CD4-positive, alpha-beta T cell treated with Interleukin-1 beta for 1 hour (primary cell): ENCODE data around the gene ANKRD1.

Experiments
- DNase-seq, 2 donors: peaks; one replicate each; pipeline ENCODE4 v3.0.0-alpha.2; 2020 to 2022

ANKRD1 gene

GRCh38 chr10:90935581-90936275 lies 14.8 kb upstream of the ANKRD1 start:
- DNase-seq, result no peak

GRCh38 chr10:90930971-90931871 lies 10.3 kb upstream of the ANKRD1 start:
- DNase-seq, result no peak

GRCh38 chr10:90930070-90930837 lies 9.4 kb upstream of the ANKRD1 start:
- DNase-seq, result no peak

GRCh38 chr10:90929179-90929578 lies 8.3 kb upstream of the ANKRD1 start:
- DNase-seq, result no peak

DNA sequence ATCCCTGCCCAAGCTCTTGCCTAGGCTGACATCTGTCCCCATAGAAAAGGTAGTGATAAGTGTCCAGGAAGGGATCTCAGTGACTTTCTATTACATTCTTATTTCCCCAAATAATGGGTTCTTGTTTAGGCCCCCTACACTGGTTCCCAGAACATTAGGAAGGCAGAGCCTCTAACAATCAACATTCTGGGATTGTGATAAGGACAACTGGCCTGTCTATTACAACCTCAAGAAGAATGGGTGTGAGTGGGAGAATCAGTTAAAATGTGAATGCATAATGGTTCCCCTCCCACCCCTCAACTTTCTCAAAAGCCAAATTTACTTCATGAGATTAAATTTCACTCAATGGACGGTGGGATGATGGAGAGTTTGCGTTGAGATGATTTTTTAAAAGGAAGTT lies 6.4 kb upstream of the ANKRD1 start:
- no peak for DNase-seq

GRCh38 chr10:90925079-90926029 lies 4.5 kb upstream of the ANKRD1 start:
- DNase-seq, result no peak

GRCh38 chr10:90924552-90924951 lies 3.7 kb upstream of the ANKRD1 start:
- DNase-seq, result no peak

DNA sequence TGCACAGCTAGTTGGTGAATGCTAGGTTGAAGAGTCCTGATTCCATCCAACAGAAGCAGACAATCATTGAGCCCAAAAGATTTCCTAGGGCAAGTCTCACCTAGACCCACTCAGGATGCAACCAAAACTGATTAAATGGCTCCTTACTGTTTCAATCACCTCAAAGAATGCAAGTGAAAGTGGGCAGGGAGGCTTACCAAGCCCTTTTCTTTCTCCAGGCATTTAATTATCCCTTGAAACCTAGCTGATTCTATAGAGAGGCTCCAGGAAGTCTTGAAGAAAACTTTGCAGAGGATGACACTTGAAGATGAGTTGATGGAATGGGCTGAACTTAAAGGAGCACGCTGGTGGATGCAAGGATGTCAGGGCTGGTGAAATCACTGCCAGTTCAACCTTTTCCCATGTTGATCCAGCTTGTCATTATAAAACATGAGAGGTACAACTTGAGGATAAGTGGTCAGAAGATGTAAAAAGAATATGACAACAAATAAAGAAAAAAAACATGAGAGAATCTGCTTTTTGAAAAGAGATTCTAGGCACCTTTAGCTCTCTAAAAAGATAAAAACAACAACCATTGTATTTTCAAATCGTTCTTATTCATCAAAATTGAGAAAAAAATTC lies 2.3 kb upstream of the ANKRD1 start:
- DNase-seq, result no peak

GRCh38 chr10:90921906-90922305 lies 1.0 kb upstream of the ANKRD1 start:
- DNase-seq, result no peak

DNA sequence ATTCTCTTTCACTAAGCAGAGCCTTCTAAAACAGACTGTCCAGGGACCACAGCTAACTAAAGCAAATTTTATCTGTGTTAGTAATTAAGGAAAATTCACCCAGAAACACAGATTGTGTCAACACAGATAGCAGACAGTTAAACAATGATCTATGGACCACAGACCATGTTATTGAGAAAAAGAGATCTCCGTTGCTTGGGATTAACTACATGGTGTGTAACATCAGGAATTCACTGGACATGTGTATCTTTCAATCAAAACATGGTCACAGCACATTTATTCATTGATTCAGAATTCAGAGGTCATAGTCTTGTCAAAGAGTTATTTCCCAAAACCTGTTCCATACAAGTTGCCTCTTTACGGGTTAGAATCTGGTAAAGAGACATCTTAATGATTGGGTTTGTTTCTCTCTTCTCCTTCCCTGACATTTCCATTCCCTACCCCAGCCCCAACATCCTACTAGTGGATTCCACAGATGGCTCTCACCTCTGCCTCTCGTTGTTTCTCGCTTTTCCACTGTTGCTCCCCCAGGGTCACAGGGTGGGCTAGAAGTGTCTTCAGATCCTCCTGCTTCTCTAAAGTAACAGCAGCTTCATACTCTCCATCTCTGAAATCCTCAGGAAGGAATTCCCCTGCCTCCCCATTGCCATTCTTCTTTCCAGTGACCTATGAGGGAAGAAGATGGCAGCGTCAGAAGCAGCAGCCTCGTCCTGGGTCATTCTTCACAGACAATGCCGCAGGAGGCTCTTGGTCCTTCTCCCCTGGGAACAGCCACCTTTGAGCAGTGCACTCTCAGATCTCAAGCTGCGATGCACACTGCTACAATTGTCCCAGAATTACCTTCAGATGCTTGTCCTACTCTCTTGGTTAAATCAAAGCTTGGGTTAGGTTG lies 958 bp downstream of the ANKRD1 start:
- DNase-seq, result no peak

- DNase-seq, result no peak
Measured at GRCh38 chr10:90917968-90918318, 2.9 kb downstream of the ANKRD1 start.

- no peak for DNase-seq
Measured at GRCh38 chr10:90917238-90917967, 3.5 kb downstream of the ANKRD1 start.

GRCh38 chr10:90916392-90917237 lies 4.3 kb downstream of the ANKRD1 start:
- no peak for DNase-seq

DNA sequence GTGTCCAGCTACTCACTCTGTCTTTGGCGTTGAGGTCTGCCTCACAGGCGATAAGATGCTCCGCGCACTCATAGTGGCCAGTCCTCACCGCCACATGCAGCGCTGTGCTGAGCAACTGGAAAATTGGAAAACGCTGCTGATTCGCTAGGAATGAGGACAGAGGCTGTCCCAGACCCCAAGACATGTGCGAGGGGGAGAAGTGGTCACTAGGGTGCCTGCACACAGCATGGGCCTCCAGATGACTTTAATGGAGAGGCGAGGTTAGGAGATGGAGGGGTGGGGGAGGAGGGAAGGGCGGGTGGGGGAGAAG lies 5.2 kb downstream of the ANKRD1 start:
- DNase-seq, result no peak

DNA sequence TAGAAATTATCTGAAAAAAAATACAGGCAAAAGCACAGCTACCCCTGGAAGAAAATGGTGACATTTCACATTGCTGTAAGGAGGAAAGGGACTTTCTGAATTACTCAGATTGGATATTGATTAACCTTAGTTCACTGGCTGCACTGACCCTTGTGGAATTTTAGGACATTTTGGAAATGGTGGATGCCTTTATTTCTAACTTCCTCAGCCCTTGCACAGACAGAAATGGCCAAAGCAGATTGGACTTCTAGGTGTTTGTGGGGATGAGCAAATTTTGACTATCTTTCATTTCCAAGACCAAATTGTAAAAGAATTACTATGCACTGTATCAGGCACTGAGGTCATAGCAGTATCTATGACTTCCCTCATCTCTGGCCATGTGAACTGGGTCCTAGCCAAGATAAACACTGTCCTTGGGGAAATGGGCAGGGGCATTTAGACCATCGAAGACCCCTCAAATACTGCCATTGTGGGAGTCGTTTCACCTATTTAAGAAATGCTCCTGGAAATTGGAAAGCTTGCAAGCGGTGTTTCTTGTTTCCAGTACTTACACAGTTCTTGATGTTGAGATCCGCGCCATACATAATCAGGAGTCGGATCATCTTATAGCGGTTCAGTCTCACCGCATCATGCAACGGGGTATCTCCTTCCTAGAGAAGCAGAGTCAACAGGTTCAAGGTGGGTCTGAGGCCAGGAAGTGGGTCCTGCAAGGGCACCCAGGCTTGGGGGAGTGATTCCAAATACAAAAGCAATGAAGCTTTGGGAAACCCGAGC lies 5.7 kb downstream of the ANKRD1 start:
- DNase-seq, result no peak

DNA sequence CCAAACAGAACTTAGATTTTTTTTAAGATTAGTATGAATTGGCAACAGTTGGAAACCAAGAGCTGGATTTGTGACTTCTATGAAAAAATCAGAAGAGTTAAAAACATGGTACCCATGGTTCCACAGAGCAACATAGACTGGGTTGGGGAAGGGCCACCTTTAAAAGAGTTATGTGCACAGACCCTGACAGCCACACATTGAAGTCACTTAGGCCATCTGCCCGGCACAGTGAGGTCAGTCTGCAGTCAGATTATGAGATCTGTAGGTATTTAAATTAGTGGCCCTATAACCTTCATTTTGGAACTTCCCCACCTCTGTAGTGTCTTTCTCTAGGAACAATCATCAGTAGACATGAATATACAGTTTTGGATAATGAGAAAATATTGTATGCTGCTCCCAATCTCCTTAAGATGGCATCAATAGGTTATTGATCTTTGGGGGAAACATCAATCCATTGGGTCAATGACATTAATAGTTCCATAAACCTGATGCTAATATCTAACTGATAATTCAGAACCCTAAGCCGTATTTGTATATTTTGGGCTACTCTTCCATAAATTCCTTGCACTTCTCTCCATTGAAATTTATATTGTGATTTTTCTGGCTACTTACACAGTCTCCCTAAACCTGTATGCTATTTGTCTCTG lies 7.0 kb downstream of the ANKRD1 start:
- DNase-seq, result no peak

DNA sequence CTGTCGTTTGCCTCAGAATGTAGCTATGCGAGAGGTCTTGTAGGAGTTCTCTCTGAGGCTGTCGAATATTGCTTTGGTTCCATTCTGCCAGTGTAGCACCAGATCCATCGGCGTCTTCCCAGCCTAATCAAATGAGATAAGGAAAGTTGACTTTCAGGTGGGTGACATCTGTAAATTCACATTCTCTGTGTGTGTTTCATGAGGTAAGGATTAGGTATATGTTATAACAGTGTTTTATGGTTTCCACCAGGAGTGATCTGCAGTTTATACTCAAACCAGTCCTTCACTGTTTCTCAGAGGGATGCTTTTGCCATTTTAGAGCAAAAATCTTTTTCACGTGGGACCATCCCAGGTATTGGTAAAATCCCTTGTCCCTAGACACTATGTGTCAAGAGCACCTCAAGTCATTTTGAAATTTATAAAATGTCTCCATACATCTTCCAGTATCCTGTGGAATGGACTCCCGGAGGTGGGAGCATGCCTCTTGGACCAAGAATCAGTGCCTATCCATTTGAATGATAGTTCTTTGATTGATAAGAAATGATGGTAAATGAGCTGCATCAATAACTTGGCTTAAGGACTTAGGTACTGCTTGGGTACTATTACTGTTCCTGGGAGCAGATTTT lies 7.9 kb downstream of the ANKRD1 start:
- no peak for DNase-seq

GRCh38 chr10:90912174-90912573 lies 8.7 kb downstream of the ANKRD1 start:
- no peak for DNase-seq
